ENCODE measurements around the gene OTUD5.

Gene OTUD5

DNA sequence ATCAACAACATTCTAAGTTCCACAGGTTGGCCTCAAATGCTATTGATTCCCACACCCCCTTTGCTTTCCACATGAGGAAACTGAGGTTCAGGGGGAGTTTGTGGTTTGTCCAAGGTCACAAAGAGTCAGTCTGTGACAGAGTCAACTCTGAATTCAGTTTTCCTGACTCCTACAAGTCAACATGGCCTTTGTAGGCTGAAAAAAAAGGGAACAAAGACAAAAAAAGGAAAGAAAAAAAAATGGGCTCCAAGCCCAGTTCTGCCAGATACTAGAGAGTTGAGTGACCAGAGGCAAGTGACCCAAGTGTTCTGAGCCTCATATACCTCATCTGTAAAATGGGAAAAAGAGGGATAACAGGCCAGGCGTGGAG, 22.1 kb downstream of the OTUD5 start:
- DNase-seq = no peak

- peak; percentile 37 for DNase-seq
These were observed 22.7 kb downstream of the OTUD5 start for GRCh38 chrX:48934581-48935300.

- peak; percentile 51 for DNase-seq
These were observed 23.6 kb downstream of the OTUD5 start for GRCh38 chrX:48933757-48934156.

- no peak for DNase-seq
These were observed 29.5 kb downstream of the OTUD5 start for GRCh38 chrX:48927736-48928382.

DNA sequence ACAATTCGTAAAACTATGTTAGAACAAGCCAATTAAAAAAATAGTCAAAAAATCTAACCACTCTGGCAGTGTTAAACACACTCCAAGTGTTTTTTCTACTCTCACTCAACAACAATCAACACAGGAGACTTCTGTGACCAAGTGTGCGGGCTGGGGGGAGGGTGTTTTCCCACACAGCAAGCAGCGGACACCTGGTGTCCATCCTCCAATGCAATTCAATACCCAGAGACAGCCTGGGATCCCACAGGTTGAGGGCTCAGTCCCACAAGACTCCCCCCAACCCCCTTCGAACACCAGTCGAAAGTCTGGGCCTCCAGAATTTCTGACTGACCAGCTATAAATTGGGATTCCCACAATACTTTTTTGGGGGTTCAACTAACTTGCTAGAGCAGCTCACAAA, 30.3 kb downstream of the OTUD5 start:
- DNase-seq = no peak

GRCh38 chrX:48924270-48924669, 33.1 kb downstream of the OTUD5 start:
- DNase-seq = no peak

DNA sequence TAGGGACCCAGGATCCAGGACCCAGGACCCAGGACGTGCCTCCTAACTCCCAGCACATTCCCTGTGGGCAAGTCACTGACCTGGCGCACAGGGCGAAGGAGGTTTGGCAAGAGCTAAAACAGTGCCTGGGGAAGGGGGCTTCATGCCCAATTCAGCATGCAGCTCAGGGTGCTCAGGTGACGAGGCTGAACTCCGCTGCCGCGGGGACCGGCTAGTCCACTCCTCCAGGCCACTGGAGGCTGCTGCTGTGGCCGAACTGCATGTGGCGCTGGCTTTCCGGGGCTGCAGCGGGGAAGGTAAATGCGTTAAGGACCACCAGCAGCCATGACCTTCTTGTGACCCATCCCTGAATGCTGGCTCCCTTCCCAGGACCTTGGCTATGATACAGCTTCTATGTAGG, 33.6 kb downstream of the OTUD5 start:
- no peak for DNase-seq

DNA sequence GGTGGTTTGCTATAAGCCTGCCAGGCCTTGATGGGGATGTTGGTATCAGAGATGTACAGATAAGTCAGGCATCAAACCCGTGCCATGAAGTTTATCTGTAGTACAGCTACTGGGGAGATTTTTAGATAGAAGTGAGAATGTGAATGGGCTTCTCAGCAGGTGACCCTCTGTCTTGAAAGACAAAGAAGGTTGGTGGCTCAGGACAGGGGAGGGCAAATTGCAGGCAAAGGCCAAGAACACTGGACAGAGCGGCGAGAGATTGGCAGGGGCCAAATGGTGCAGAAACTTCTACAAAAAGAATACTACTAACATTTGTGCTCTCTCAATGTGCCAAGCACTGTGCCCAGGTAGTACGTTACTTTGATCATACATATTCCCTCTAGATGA, 36.7 kb downstream of the OTUD5 start:
- no peak for DNase-seq

DNA sequence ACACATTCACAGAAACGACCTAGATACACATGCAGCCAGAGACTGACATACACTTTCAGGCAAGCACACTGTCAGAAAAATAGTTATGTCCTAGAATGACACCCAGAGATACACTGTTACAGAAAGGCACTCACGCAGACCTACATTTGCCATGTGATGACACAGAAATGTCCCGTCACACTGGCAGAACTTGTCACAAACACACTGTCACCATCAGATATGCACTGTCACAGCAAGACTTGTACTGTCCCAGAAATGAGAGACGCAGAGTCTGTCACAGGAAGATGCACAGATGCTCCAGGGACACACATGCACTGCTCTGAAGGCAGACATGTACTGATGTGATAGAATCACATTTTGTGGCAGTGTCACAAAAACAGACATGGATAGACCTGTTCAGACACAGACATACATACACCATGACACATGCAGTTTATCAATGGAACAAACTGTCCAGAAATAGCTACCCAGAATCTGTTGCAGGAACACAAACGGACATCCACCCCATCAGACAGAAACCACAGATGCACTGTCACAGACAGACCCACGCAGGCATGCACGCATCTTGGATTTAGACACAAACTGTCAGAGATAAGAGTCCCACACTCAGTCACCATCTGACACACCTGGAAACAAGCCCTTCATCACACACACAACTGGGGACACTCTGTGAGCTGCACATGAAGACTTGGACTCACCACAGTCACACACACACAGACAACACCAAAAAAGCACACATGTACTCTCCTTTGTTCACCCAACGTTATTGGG, 37.3 kb downstream of the OTUD5 start:
- DNase-seq = peak; percentile 48

- DNase-seq = peak; percentile 61
These were observed 38.0 kb downstream of the OTUD5 start for GRCh38 chrX:48919360-48919841.

- peak; percentile 91 for DNase-seq
These were observed 38.6 kb downstream of the OTUD5 start, which contains the start of gene PIM2 for GRCh38 chrX:48918643-48919340. TSS of gene PIM2 (minus strand) at chrX:48919024. CDS start at chrX:48918834, 190 bp downstream.

- no peak for DNase-seq
These were observed 39.1 kb downstream of the OTUD5 start for GRCh38 chrX:48918301-48918642.

DNA sequence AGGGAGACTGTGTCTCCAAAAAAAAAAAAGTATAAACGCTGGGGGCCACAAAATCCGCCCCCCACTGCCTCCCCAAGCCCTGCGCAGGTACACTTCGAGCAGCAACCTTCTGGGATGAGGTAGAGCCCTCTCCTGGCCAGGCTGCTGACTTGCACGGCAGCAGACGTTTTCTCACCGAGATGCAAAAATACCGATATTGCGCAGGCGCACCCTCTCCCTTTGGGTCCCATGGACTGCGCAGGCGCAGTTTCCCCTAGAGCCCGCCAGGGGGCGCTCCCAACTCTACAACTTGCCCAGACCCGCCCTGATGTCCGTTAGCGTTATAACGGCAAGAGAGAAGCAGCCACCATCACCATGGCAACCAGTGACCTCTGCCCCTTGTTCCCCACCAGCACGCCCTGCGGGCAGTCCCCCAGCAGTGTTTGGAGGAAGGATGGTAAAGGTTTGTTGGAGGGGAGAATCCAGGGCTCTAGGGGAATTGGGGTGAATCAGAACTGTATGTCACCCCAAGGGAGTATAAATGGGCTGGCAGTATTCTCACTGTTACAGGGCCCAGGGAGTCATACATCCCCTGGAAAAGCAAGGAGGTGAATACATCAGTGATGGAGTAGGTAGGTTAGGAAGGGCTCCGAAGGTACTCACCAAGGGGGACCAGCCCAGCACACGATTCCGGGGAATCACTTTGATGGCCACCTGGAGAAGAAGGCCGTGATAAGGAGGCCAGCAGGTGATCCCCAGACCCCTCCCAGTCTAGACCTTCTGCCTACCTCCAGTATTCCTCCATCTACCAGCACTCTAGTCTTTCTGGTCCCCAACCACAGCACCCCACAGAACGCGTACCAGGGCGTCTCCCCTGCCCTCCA, 40.0 kb downstream of the OTUD5 start:
- peak; percentile 87 for DNase-seq

- DNase-seq = no peak
These were observed 42.6 kb downstream of the OTUD5 start for GRCh38 chrX:48914593-48915493.

DNA sequence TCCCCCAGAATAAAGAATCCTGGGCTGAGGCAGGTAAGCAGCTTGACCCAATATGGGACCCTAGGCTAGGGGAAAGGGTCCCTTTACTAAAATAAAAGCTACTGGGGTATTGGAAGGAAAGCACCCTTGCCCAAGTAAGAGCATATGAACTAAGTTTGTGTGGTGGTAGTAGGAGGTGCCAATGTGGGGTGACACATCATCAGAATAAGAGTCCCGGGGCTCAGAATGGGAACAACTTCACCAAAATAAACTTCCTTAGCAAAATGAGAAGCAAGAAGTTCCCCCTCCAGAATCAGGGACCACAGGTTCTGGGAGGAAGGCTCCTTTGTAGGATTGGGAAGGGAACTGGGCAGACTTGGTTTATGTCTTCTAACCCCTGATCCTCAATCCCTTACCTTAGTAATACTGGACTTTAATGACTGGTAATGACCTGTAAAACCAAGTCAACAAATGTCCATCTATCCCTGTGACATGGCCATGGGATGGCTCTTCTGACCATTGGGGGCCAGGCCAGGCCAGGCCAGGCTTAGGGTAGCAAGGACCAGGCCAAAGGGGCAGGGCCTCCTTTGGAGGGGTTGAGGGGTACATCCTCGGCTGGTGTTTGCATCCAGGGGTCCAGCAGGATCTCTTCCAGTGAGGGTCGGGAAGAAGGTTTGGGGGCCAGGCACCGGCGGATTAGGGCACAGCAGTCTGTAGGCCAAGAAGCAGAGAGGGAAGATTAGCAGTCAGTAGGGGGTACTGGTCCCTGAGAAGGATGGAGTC, 43.6 kb downstream of the OTUD5 start:
- no peak for DNase-seq

DNA sequence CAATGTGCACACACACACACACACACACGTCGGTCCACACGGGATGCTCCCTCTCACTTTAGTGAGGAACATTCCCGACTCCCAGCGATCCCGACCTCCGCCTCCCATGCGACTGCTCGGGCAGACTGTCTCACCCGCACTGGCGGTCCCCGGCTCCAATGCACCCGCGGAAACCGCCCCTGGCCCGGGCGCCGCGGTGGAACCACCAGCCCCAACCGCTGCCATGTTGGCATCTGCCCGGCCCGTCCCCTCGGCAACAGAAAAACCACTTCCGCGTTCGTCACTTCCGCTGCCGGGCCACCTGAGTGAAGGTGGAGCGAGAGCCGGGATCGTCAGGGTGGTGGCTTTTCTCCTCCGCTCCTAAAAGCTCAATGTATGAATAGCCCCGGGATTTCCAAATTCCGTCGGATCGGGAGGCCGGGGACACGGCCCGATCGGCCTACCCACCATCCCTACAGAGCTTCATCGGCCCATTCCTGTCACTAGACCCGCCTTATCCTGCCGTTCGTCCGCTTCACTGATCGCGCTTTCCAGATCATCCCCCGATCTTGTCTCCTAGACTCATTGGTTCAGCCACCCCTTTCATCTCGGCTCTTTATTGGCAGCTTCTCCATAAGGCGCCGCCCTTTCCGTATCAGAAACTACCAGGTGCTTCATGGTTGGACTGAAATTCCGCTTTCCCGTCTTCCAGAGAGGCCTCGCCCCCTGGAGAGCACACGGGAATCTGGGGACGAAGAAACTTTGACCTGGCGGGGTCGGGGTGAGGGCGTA, 45.8 kb downstream of the OTUD5 start, which contains the start of gene SLC35A2:
Gene SLC35A2 (minus strand): TSS at position 235 of the 771 bp plus-strand sequence. CDS start 10 bp downstream, at position 225.
- DNase-seq = peak; percentile 89

DNA sequence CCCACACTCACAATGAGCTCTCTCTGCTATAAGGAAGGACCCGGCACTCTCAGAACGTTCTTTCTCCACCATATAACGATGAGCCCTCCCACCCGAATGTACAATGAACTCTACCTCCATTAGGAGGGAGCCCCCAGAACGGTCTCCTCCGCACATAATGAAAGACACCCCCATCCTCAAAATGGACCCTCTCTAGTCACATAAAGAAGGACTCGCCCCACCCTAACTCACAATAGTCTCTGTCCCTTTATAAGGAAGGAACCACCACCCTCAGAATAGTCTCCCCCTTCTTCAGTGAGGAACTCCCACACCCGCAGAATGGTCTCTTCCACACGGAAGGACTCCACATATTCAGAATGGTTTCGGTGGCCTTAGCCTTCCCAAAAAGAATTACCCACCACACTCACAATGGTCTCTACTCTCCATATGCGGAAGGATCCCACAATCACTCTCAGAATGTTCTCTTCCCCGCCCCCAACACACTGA, 46.4 kb downstream of the OTUD5 start:
- no peak for DNase-seq

GRCh38 chrX:48909703-48910294, 47.6 kb downstream of the OTUD5 start:
- no peak for DNase-seq

DNA sequence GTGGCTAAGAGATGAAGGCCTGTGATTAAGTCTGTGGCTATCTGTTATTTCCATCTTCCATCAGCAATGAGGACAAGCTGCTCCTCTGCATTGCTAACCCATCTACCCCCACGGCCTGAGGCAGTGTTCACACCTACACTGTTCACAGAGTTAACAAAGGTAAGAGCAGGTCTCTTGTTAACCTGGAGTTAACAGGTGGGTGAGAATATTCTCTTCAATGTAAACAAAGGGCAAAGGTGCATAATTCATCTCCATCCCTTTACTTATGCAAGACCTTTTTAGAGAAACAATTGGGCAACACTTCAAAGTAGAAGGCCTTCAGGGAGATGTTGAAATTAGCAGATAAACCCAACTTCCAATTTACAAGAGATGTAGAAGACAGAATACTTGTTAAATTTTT, 48.8 kb downstream of the OTUD5 start:
- DNase-seq = no peak

Data from activated naive CD4-positive, alpha-beta T cell treated with Interleukin-2 at 50 U/mL for 16 hours (primary cell).